ENCODE data around the gene TOX3. TPM values are rescaled to one million over a fixed set of nuclear protein-coding genes. Genes with fewer than 3 reads are reported as not detected.

TOX3 gene
- total and polyA plus RNA-seq, 10 of the 15 experiments (the other 5 are each of a cell fraction or from before 2014, with no cell fraction given) = not detected

DNA sequence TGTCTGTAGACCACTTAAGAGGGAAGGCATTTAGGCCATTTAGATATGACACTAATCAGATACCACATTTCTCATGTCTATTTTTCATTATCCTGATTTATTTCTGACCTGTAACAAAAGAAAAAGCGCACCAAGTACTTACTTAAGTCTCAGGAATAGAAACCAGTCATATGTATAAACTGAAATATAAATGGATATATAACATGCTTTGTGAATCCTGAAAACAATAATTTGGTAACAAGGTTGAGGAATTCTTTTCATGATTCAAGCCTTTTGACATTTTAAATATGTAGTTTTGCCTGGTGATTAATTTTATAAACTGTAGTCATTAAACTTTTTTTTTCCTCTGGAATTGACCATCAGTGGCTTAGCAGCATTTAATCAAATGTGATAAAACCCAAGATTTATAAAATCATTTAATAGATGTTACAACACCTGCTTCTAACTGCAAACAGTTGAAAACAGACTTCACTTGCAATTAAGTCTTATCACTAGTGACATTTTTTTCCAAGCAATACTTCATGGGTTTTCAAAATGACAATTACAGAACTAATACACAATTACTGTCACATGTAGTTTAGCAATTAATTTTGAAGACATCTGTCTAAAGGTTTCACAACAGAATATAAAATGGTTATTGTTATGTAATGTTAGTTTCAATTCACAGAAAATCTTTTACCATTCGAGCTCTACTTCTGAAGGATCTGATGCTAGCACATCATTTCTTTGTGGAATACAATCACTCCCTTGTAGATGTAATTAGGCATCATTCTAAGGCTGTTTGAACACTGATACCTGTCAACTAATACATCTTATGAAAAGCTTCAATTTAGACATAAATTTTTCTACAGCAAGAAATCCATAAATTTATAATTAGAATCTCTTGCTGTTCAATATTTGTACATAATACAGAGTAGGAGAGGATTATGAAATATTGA is 110.3 kb downstream of the TOX3 start:
- Histone ChIP-seq H3K36me3 (ENCODE audit: control insufficient read depth in 2 of 2, insufficient read depth in 2 of 2, low read length in 1 of 2) (no peaks in the 10 kb centered on the region), H2AFZ (ENCODE audit: control insufficient read depth, low read depth, low read length) (no peak overlapping the region), H3K4me2 (ENCODE audit: control insufficient read depth, insufficient read depth) (no peak overlapping the region), H4K20me1 (ENCODE audit: control insufficient read depth, insufficient read depth) (no peaks in the 10 kb centered on the region), H3K4me3 (no peak overlapping the region), H3K9me3 (replicated peaks; ENCODE audit: control insufficient read depth, insufficient read depth, low read length) (no peaks in the 10 kb centered on the region), H3K9ac (ENCODE audit: control insufficient read depth, insufficient read depth, low read length) (no peak overlapping the region), H3K27me3 (replicated peaks in 1 of 2; ENCODE audit: control insufficient read depth in 2 of 2, insufficient read depth in 2 of 2, low read length in 1 of 2) (no peaks in the 10 kb centered on the region), H3K4me1 (ENCODE audit: control insufficient read depth, insufficient read depth, low read length) (no peaks in the 10 kb centered on the region), H3K27ac (ENCODE audit: control insufficient read depth, insufficient read depth) (no peak overlapping the region), H3K79me2 (ENCODE audit: control insufficient read depth, insufficient read depth, low read length) (no peaks in the 10 kb centered on the region)
- ChIA-PET RAD21 (ENCODE audit: unreplicated experiment) (no interaction called here), CTCF (no interaction called here), POLR2A (interaction anchor here (0.6 kb wide), 2 partner anchors 18 to 111 kb away, joined by 4 read pairs; partner anchors contain the start of gene TOX3), SMC1A (ENCODE audit: uncharacterized antibody, unreplicated experiment) (interaction anchor here (0.7 to 1.0 kb wide), 3 partner anchors 25 to 477 kb away, joined by 3 to 4 read pairs (median 4); no protein-coding TSS in a partner anchor)
- intact Hi-C loops (cut with micrococcal nuclease; ENCODE audit: unreplicated experiment) = no loop called here
- DNase-seq (ENCODE audit: low read depth, low spot score) (no peak), ATAC-seq (no peak), FAIRE-seq (no peak)
- BruUV-seq (replicated peaks) = no TSS peak
- TF ChIP-seq WRNIP1 (IDR thresholded peaks at IDR 0.05; ENCODE audit: borderline replicate concordance, low read depth, low read length) = no peak
- peak; percentile 14; the same call in 1 of the 2 replicates for TF ChIP-seq MTA2 (IDR thresholded peaks at IDR 0.05; ENCODE audit: low read depth)
- in situ Hi-C loops (cut with MboI) = no loop called here
- 0% methylated on average over 2 of the region's 2 CpGs for WGBS (ENCODE audit: insufficient coverage, insufficient replicate concordance, low lambda C conversion rate, missing lambda C conversion rate)

DNA sequence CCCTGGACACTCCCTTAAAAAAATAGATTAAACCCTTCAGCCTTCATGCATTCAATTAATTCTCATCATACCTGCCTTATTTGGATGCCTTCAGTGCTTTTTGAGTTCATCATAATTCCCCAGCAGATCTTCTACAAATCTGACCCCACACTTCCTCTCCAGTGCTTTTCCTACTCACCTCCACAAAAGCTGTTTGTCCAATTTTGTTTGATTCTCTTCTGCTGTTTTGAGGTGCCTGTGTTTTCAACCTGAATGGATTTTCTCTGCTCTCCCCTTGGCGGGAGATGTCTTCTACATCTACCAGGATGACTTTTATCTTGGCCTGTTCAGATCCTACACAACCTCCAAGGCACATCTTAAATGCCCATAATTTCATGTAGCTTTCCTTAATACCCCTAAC is 112.7 kb downstream of the TOX3 start:
- CTCF ChIA-PET = no interaction called here
- Histone ChIP-seq H3K36me3 (ENCODE audit: control insufficient read depth in 2 of 2, insufficient read depth in 2 of 2, low read length in 1 of 2) (no peaks in the 10 kb centered on the region), H3K27me3 (replicated peaks in 1 of 2; ENCODE audit: control insufficient read depth in 2 of 2, insufficient read depth in 2 of 2, low read length in 1 of 2) (no peaks in the 10 kb centered on the region), H3K9ac (ENCODE audit: control insufficient read depth, insufficient read depth, low read length) (no peak overlapping the region), H3K4me2 (ENCODE audit: control insufficient read depth, insufficient read depth) (no peak overlapping the region), H2AFZ (ENCODE audit: control insufficient read depth, low read depth, low read length) (no peak overlapping the region), H3K9me3 (replicated peaks; ENCODE audit: control insufficient read depth, insufficient read depth, low read length) (no peaks in the 10 kb centered on the region), H3K4me3 (no peak overlapping the region), H3K27ac (ENCODE audit: control insufficient read depth, insufficient read depth) (no peak overlapping the region), H4K20me1 (ENCODE audit: control insufficient read depth, insufficient read depth) (no peaks in the 10 kb centered on the region), H3K79me2 (ENCODE audit: control insufficient read depth, insufficient read depth, low read length) (no peaks in the 10 kb centered on the region), H3K4me1 (ENCODE audit: control insufficient read depth, insufficient read depth, low read length) (no peaks in the 10 kb centered on the region)
- intact Hi-C loops (cut with micrococcal nuclease; ENCODE audit: unreplicated experiment) (no loop called here), in situ Hi-C loops (cut with MboI) (no loop called here)
- RAD21 ChIA-PET (ENCODE audit: unreplicated experiment) = interaction anchor here (0.7 kb wide), 1 partner anchor 69 kb away, joined by 3 read pairs; no protein-coding TSS in a partner anchor
- no peak for TF ChIP-seq STAT3 (IDR thresholded peaks at IDR 0.05; ENCODE audit: low read depth, low read length)
- TF ChIP-seq MYC (IDR thresholded peaks at IDR 0.05; ENCODE audit: insufficient read depth, insufficient read length, insufficient replicate concordance, low read length, severe bottlenecking) = no peak
- no peak for TF ChIP-seq ZZZ3 (IDR thresholded peaks at IDR 0.05; ENCODE audit: control insufficient read depth, insufficient read length, low read depth)
- TF ChIP-seq FOS (IDR thresholded peaks at IDR 0.05; ENCODE audit: borderline replicate concordance, extremely low read depth, insufficient read length) = no peak
- TF ChIP-seq, protein P1, sequence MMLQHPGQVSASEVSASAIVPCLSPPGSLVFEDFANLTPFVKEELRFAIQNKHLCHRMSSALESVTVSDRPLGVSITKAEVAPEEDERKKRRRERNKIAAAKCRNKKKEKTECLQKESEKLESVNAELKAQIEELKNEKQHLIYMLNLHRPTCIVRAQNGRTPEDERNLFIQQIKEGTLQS (IDR thresholded peaks at IDR 0.05; ENCODE audit: borderline replicate concordance, extremely low read depth, low read depth, low read length) = no peak
- TF ChIP-seq CREB1 (IDR thresholded peaks at IDR 0.05; ENCODE audit: low read depth) = no peak
- no peak for TF ChIP-seq SPI1 (IDR thresholded peaks at IDR 0.05; ENCODE audit: borderline replicate concordance, insufficient read depth, low read depth, low read length)
- no peak for FAIRE-seq
- POLR2A ChIA-PET = no interaction called here
- no peak for ATAC-seq
- DNase-seq (ENCODE audit: low read depth, low spot score) = no peak
- 0% methylated on average over 1 of the region's 1 CpG for WGBS (ENCODE audit: insufficient coverage, insufficient replicate concordance, low lambda C conversion rate, missing lambda C conversion rate)
- SMC1A ChIA-PET (ENCODE audit: uncharacterized antibody, unreplicated experiment) = interaction anchor here (2.3 kb wide), 1 partner anchor 139 kb away, joined by 5 read pairs; no protein-coding TSS in a partner anchor
- BruUV-seq (replicated peaks) = no TSS peak
